Fibroblast of the aortic adventitia (primary cell): ENCODE data around the gene MROH7. TPM values are rescaled to one million over a fixed set of nuclear protein-coding genes. Genes with fewer than 3 reads are reported as not detected.

ENCODE experiments used
- DNase-seq: peaks from one replicate; pipeline ENCODE4 v3.0.0-alpha.2; 2010; ENCODE audit warnings: low read depth
- H3K4me3 ChIP-seq: 2 replicates; pipeline ENCODE4 v1.5.1; 2011; ENCODE audit warnings: low read depth, mild to moderate bottlenecking, control low read depth, low read length, moderate library complexity
- CTCF ChIP-seq: IDR thresholded peaks from 2 replicates; pipeline ENCODE4 v1.5.1; 2011; ENCODE audit warnings: mild to moderate bottlenecking, low read length, control low read depth, inconsistent platforms; ENCODE audit not compliant: insufficient read depth
- total RNA-seq: library from RNA; depleted of rRNA; stranded (reverse); fragments of >200 nt; gene quantifications from 2 replicates; pipeline ENCODE4 v1.2.3, GENCODE V29; 2012; ENCODE audit warnings: low replicate concordance

Gene MROH7
- total RNA-seq, 1 donor: 0.27 TPM

- no peak for DNase-seq
- no peak overlapping the region for H3K4me3 ChIP-seq
- no peak for TF ChIP-seq CTCF
These were observed 26.2 kb downstream of the MROH7 start for GRCh38 chr1:54667797-54668196.

GRCh38 chr1:54668567-54668966 is 27.0 kb downstream of the MROH7 start:
- no peak for TF ChIP-seq CTCF

GRCh38 chr1:54671985-54672608 is 30.5 kb downstream of the MROH7 start:
- peak; percentile 97 for TF ChIP-seq CTCF
- DNase-seq: peak; percentile 58
- no peak overlapping the region for H3K4me3 ChIP-seq

More at GRCh38 chr1:54668567-54668966, 27.0 kb downstream of the MROH7 start:
- DNase-seq: no peak
- no peak overlapping the region for H3K4me3 ChIP-seq

- no peak for DNase-seq
- no peak for TF ChIP-seq CTCF
These were observed 37.4 kb downstream of the MROH7 start for GRCh38 chr1:54678776-54679643.

GRCh38 chr1:54679706-54680105 is 38.1 kb downstream of the MROH7 start:
- no peak for TF ChIP-seq CTCF
- no peak overlapping the region for H3K4me3 ChIP-seq
- DNase-seq: no peak

More at GRCh38 chr1:54678776-54679643, 37.4 kb downstream of the MROH7 start:
- no peak overlapping the region for H3K4me3 ChIP-seq

- H3K4me3 ChIP-seq: no peak overlapping the region
- DNase-seq: no peak
- no peak for TF ChIP-seq CTCF
These were observed 38.8 kb downstream of the MROH7 start for GRCh38 chr1:54680387-54680786.
